LNCAP (cell line): ENCODE results near the gene CTNNA2.

Source experiments
- TF ChIP-seq, protein P1 (sequence below): fragments of 450-650 bp; IDR thresholded peaks from 2 replicates; pipeline ENCODE4 v1.5.1; 2017; ENCODE audit warnings: mild to moderate bottlenecking

Gene CTNNA2

DNA sequence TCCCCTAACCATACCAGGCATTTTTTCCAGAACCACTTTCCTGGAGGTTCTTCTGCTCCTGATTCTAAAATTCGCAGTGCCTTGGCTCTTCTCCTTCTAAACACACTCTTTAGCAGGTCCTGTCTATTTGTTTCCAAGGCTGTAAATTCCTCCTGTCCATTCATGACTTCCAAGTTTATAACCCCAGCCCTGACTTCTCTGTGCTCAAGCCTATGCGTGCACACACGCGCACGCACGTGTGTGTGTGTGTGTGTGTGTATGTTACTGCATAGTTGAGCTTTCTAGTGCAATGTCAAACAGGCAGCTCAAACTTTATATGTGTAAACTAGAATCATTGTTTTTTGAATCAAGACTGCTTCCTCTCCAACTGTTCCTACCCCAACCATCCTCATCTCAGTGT is 454.0 kb downstream of the CTNNA2 start:
- TF ChIP-seq, protein P1, sequence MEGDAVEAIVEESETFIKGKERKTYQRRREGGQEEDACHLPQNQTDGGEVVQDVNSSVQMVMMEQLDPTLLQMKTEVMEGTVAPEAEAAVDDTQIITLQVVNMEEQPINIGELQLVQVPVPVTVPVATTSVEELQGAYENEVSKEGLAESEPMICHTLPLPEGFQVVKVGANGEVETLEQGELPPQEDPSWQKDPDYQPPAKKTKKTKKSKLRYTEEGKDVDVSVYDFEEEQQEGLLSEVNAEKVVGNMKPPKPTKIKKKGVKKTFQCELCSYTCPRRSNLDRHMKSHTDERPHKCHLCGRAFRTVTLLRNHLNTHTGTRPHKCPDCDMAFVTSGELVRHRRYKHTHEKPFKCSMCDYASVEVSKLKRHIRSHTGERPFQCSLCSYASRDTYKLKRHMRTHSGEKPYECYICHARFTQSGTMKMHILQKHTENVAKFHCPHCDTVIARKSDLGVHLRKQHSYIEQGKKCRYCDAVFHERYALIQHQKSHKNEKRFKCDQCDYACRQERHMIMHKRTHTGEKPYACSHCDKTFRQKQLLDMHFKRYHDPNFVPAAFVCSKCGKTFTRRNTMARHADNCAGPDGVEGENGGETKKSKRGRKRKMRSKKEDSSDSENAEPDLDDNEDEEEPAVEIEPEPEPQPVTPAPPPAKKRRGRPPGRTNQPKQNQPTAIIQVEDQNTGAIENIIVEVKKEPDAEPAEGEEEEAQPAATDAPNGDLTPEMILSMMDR, result no peak

DNA sequence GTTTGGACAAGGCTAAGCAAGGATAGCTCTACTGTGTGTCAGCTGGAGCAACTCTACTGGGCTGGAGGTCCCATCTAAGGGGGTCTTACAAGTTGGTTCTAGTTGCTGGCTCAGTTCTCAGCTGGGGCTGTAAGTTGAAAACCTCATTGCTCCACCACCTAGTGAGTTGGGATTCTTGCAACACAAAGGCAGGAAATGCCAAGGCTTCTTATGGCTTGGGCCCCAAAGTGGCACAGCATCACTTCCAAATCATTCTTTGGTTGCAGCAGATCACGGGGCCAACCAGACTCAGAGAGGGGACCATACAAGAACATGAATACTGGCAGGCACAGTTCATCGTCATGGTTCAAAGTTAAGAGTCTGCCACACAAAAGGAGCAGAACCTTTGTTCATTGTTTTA is 459.0 kb downstream of the CTNNA2 start:
- TF ChIP-seq, protein P1, result no peak

DNA sequence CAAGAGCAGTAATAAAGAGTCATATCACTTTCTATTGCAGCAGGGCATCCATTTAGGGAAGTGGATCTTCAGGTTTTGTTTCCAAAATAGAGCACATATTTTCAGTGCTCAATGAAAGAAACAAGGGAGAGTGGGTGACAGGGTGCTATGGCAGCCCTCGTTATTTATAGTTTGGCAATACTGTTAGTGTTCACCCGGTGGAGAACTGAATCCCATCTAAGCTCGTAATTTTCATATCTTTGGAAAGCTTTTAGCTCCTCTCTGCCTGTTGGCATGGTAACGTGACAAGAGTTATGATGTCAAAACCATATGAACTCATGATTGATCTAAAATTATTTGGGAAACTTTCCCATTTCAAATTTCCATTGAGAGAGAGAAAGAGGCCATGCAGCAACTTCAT is 459.8 kb downstream of the CTNNA2 start:
- TF ChIP-seq, protein P1, result no peak

DNA sequence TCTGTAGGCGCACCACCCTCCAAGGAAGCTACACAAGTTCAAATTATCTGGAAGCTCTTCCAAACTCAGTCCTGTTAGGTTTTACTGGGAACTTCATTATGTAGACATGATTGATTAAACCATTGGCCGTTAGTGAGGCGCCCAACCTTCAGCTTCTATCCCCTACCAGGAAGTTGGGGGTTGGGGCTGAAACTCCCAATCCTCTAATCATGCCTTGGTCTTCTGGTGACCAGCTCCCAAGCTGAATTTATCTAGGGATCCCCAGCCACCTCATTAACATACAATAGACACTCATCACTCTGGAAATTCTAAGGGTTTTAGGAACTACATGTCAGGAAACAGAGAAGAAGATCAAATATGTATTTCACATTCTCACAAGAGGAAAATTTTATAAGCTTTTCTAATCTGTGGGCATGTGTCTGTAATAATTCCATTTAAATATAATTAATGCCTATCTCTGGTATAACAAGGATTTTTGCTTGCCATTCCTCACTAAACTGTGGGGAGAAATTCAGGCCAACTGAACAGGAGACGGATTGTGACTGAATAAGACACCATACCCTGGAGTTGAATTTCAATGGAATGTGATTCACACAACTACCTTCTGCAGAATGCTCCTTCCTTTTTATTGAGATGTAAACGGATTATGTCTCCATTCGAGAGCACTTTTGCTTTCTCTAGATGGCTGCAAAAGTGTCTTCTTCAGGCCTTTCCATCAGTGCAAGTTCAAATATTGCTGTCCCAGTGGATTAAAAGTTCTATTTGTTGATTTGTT is 463.1 kb downstream of the CTNNA2 start:
- TF ChIP-seq, protein P1, result no peak

DNA sequence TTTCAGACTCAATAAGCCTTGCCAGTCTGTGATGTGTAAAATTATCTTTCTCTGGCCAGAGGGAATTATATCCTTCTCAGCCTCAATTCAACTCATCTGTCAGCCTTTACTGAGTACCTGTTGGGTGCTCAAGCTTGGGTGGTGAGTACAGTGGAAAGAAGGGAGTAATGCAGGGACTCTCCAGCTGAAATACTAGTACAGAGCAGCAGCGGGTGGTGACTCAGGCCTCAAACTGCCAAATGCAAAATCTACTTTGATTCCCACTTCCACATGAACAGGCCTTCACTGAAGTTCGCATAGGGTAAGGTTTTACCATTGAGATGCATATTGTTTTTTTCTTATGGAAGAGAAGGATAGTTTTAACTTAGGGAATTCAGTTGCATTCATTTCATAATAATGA is 464.9 kb downstream of the CTNNA2 start:
- TF ChIP-seq, protein P1, result no peak

DNA sequence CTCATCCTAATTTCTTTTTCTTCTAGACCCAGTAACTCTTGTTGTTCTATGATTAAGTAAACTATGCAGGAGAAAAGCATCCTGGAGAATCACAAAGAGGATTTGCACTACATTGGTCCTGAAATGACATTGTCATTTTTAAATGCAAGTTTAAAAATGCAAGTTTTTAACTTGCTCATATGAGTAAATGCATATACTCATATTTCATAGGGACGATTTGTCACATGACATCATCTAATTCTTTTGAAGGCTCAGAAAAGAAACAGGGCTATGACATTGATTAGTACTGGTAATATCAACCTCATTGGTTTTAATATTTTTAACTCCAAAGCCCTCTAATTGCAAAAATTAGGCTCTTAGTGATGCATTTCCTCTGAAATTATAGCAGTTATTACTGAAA is 467.3 kb downstream of the CTNNA2 start:
- TF ChIP-seq, protein P1, result no peak

DNA sequence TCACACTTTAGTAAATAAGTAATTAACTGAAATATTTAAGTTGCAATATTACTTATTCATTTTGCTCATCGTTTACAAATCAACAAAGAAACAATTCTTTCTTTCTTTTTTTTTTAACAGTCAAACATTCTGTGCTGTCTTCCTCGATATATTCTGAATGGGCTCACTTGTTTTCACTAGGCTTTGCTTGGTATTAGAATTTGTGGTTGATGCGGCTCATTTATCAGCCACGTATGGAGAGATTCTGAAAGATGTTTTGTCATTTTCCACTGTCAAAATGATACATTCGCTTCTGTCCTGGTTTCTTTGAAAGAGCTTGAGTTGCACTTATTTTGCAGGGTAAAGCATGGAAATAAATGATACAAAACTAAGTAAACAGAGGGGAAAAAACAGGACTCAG is 468.0 kb downstream of the CTNNA2 start:
- TF ChIP-seq, protein P1, result no peak

DNA sequence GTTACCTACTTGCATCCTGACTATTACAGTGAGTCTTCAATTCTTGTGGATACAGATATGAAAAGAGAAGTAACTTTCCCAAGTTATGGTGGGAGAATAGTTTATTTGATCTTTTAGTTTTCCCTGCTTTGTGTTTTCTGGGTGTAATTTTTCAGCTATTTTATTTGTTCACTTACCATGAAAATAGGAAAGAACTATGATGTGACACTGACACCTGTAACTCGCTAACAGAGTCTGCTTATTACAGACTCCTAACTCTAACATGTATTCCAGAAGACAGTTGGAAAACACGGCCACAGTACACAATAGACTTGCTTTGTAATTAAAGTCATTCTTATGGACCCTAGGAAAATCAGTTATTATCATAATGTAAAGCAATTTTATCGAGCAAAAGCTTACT is 468.5 kb downstream of the CTNNA2 start:
- TF ChIP-seq, protein P1, result no peak
